Left cardiac atrium (tissue), 4 donors: ENCODE data around the gene CARD19. TPM values are rescaled to one million over a fixed set of nuclear protein-coding genes. Genes with fewer than 3 reads are reported as not detected.
A peak's percentile ranks its signal among the peaks of the same experiment; 100 is the strongest.
"Not testable (repeated sequence)": the region's sequence is repeated elsewhere in the genome, so short reads cannot be mapped to it uniquely, and the experiment has no call there.

Experiments used
- ATAC-seq, 2 donors: fragments of 200-7000 bp; cut with Tn5 transposase; one replicate each; pipeline ENCODE4 v1.9.1; 2020; ENCODE audit warnings: mild to moderate bottlenecking in 2 of 2, moderate library complexity in 2 of 2
- DNase-seq: peaks from one replicate; pipeline ENCODE4 v3.0.0-alpha.2; 2020
- intact Hi-C, 2 donors: fragments of 100-400 bp; cut with DNase I; formaldehyde crosslinking; loops; one replicate each; pipeline versions ENCODE4 v1.14.1 to v1.15.1; 2022 to 2023
- total RNA-seq, 2 donors: library from RNA; stranded (reverse); fragmentation: NEBNext Ultra II Directional; extraction: Animal tissue kit (Norgen Biotek cat#: 25700); gene quantifications; one replicate each; pipeline ENCODE4 v1.2.1, GENCODE V29; 2021
- donor health status: DM: no; HTN: yes; CAD: no.
- donor health status: DM: no; HTN: yes; CAD: no; lungs with severe emphysema.
- donor health status: DM: yes; HTN: yes; CAD: no.
- donor health status: Dilated cardiomyopathy.

The CARD19 gene
- total RNA-seq, 2 donors from 2014 or later = 20.2 to 26.3 TPM

DNA sequence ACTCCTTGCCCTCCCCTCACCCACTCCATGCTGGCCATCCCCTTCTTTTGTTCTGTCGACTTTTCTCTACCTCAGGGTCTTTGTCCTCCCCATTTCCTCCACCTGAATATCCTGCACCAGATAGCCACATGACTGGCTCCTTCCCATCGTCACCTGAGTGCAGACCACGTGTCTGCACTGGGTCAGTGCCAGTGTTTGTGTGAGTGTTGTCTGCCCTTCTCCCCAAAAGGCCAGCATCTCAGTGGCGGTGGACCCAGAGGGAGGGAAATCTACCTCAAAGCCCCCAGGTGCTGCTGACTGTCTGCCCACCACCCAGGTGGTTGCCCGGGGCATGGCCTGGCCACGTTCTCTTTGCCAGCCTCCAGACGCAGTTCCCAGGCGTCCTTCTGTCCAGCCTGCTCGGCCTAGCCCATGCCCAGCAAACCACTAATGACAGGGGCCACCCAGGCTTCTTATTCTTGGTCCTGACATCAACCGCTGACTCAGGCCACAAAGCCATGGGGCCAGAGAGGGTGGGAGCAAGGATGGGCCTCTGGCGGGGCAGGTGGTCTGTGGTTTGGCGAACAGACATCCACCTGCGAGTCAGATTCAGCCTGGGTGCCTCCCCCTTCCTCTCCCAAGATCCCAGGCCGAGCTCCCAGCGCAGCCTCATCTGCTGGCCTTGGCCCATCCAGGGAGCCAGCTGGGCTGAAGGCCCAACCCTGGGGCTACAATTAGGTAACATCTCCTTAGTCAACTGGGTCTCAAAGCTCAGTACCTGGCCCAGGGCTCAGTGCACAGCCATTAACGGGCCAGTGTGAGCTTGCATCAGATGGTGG lies 43.6 kb downstream of the CARD19 start:
- ATAC-seq (no peak), DNase-seq (no peak)
- intact Hi-C loops = no loop called here

DNA sequence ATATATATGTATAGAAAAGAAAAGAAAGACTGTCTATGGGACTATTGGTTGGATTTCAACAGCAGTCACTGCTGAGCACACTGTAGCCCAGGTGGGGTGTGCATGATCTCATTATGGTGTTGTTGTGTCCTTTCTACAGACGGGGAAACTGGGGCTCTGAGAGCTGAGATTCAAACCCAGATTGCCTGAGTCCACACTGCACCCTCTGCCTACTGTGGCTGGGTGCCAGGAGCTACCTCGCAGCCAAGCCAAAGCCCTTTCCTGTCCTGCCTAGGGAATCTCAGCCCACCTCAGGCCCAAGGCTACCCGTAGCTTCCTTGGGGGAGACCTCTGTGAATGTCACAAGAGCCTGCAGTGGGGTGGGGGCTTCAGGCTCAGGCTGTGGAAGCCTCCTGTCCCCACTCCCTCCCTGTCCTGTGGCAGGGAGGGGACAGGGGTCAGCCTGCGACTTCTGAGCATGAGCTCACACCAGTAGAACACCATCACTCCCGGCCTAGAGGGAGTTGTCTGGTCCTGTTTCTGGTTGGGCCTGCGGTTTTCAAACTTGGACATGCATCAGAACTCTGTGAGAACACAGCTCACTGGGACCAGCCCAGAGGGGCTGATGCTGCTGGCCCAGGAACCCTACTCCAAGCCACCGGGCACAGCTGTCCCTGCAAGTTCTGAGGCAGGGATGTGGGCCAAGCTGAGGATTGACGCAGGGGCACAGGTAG lies 45.9 kb downstream of the CARD19 start:
- intact Hi-C loops = no loop called here
- DNase-seq = no peak
- ATAC-seq = no peak

DNA sequence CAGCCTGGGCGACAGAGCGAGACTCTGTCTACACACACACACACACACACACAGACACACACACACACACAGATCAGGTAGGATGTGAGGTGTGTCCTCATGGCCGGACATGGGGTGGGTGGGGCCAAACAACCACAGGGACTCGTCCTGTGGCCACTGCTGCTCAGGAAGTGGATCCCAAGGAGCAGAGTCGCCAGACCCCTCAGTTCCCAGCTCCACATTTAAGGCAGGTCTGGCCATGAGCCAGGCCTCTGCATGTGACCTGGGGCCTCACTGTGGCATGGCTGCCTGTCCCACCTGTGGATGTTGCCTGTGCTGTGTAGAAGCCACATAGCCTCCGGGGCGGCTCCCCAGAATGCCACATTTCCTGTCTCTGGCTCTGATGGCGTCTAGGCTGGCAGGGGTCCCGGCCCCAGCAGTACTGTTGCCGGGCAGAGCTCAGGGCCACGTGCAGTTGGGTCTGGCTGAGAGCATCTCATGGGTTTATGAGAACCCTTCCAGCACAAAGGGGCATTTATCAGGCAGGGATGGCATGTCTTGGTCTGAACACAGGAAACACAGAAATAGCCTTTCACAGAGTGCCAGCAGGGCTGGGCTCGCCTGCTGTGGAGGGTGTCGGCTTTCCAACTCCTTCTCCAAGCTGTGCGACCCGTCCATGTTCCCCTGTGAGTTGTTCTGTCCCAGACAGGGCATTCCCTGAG lies 48.0 kb downstream of the CARD19 start:
- intact Hi-C loops = no loop called here
- ATAC-seq (peak; percentile 72 to 78), DNase-seq (no peak)

DNA sequence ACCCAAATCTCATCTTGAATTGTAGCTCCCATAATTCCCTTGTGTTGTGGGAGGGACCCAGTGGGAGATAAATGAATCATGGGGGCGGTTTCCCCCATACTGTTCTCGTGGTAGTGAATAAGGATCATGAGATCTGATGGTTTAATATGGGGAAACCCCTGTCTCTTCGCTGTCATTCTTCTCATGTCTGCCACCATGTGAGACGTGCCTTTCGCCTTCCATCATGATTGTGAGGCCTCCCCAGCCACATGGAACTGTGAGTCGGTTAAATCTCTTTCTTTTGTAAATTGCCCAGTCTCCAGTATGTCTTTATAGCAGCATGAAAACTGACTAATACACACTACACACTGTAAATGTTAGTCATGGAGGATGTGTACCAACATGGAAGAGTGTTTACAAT lies 50.7 kb downstream of the CARD19 start:
- intact Hi-C loops, ATAC-seq, DNase-seq: not testable (repeated sequence)

DNA sequence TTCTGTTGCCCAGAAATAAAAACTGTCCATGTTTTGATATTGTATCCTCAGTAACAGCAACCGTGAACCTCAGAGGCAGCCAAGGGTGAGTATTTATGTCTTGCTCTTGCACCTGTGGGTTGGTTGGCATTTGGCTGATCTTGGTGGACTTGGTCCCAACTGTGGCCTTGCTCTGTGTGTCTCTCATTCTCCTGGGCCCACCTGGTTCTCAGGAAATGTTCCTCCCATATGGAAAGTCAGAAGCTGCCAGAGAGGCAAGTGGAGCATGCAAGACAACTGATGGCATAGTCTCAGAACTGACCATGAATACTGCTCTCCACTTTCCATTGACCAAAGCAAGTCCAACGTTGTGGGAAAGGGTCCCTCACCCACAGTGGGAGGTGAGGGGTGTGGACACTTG lies 51.6 kb downstream of the CARD19 start:
- intact Hi-C loops = no loop called here
- no peak for DNase-seq
- ATAC-seq = no peak

DNA sequence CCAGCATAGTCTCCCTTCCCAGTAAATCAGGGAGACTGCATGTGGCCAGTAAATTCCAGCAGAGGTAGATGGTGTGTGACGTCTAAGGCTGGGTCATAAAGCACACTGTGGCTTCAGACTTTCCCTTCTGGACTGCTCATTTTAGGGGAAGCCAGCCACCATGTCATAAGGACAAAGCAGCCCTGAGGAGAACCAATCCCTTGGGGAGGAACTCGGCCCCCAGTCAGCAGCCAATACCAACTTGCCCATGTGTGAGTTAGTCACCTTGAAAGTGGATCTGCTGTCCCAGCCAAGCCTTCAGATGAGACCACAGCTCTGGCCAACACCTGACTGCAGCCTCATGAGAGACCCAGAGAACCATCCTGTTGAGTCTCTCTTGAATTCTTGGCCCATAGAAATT lies 52.7 kb downstream of the CARD19 start:
- DNase-seq (no peak), ATAC-seq (no peak)
- intact Hi-C loops = no loop called here

DNA sequence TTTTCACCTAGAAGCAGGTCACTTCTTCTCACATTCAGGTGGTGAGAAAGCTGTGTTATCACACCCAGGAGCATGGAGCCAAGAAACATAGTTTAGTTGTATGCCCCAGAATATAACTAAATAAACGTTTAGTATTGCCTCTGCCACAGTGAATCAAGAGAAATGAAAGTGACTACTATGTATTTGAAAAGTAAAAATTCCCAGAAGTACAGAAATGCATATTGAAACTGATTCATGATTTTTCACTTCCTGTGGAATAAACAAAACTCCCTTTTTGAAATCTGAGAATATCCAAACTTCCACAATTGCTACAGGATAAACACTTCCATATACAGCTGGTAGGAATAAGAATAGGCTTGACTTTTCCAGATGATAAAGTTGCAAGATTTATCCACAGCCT lies 53.3 kb downstream of the CARD19 start:
- no peak for DNase-seq
- no peak for ATAC-seq
- intact Hi-C loops = no loop called here

DNA sequence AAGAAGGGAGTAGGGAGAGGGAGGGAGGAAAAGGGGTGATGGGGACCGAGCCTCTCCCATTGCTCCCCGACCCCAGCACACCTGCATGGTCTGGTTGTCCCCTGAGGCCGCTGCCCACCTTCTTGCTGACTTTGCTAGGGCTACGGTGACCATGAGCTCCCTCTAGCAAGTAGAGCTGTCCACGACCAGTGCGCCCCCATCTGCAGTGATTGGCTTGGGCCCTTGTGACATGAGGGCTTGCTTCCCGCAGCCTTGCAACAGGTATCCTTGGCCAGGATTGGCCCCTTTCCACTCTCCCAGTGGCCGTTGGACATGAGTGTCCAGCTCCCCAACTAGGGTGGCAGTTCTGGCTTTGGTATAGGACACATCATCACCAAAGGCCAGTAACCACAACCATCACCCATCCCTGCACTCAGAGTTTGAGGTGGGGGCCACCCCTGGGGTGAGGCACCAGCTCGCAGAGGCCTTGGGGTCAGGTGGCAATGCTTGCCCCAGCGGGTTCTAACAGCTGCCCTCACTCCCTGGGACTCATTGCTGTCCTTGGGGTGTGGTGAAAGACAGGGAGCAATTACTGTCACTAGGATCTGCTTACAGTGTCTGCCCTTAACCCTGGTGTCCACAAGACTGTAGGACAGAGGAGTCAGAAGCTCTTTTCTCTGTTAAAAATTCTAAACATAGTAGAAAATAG lies 55.2 kb downstream of the CARD19 start:
- DNase-seq = no peak
- intact Hi-C loops = loop anchor here in 1 of 2 donors (10.0 kb wide), 1 partner anchor 394 kb away; no protein-coding TSS in a partner anchor
- ATAC-seq = no peak

DNA sequence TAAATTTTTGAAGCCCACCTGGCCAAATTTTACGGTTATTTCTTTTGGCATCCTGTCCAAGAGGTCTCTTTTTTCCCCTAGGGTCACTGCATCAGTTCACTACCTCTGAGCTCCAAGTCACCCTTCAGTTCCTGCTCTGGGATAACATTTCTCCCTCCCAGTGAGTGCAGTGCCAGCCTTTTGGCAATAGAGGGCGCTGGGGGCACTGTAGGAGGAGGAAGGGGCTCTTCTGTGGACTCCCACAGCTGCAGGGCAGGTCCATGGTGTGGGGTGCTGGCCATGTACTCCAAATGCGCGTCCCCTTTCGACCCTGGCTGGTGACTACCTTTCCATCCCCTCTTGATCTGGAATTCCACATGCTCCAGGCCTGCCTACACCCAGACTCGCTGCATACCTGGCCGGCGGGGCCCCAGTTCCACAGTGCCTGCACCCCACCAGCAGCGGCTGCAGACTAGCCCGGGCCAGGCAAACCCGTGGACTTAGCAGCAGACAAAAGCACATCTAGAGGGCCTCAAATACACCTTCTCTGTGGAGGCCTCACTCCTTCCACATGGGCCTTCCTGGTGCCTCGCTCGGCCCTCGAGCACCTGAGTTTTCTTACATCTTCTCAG lies 58.4 kb downstream of the CARD19 start:
- DNase-seq = no peak
- peak in 1 of 2 donors; percentile 19 for ATAC-seq
- intact Hi-C loops = loop anchor here in 1 of 2 donors (10.0 kb wide), 1 partner anchor 390 kb away; no protein-coding TSS in a partner anchor

DNA sequence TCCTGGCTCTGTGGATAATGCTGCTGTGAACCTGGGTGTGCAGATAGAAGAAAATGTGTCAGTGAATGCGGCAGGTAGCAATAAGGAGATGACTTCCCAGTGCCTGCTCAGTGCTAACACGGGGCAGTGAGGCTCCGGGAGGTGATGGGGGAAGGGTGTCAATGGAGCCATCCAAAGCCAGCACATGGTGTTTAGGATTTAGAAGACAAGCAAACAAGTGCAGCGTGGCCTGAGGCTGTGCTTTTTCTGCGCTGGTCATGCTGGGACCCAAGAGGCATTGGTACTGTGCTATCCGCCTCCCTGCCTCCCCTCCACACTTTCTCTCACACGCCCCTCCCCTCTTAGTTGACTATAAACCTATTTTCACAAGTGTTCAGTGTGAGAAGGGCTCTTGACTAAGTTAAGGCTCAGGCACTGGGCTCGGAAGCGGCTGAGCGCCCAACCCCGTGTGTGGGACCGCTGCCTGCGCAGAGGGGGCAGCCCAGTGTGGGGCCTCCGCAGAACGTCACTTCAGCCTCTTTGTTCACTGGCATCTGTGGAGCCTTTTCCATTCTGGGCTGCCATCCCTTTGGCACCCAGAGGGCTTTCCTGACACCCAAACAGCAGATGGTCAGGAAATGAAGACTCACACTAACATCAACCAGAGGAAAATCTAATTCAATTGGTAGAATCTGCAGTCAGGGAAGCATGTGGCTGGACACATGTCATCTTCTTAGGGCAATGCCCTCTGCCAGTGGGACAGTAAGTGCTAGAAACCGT lies 59.9 kb downstream of the CARD19 start:
- ATAC-seq = no peak
- no peak for DNase-seq

DNA sequence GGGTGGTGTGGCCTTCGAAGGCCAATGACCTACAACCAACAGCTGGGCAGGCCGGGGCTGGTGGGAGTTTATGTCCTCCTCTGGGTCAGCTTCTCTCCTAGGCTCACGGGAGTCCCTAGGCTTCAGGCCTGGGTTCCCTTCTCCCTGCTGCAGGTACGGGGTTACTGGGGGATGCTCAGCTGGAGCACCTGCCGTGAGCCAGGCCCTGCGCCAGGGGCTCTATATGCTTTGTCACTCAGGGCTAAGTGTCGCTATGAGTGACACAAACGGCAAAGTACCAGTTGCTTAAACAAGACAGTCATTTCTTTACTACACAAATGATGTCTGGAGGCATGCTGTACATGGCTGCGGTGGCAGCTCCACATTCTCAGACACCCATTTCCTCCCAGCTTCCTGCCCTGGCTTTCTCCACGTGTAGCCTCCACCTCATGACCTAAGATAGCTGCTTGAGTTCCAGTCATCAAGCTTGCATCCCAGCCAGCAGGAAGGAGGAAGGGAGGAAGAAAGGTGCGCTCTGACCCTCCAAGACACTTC lies 60.5 kb downstream of the CARD19 start:
- no peak for DNase-seq
- intact Hi-C loops = loop anchor here (5.0 to 10.0 kb wide), 2 partner anchors 141 to 388 kb away; no protein-coding TSS in a partner anchor
- no peak for ATAC-seq

More for the DNA sequence above, 59.9 kb downstream of the CARD19 start:
- intact Hi-C loops = loop anchor here (5.0 to 10.0 kb wide), 2 partner anchors 141 to 389 kb away; no protein-coding TSS in a partner anchor

DNA sequence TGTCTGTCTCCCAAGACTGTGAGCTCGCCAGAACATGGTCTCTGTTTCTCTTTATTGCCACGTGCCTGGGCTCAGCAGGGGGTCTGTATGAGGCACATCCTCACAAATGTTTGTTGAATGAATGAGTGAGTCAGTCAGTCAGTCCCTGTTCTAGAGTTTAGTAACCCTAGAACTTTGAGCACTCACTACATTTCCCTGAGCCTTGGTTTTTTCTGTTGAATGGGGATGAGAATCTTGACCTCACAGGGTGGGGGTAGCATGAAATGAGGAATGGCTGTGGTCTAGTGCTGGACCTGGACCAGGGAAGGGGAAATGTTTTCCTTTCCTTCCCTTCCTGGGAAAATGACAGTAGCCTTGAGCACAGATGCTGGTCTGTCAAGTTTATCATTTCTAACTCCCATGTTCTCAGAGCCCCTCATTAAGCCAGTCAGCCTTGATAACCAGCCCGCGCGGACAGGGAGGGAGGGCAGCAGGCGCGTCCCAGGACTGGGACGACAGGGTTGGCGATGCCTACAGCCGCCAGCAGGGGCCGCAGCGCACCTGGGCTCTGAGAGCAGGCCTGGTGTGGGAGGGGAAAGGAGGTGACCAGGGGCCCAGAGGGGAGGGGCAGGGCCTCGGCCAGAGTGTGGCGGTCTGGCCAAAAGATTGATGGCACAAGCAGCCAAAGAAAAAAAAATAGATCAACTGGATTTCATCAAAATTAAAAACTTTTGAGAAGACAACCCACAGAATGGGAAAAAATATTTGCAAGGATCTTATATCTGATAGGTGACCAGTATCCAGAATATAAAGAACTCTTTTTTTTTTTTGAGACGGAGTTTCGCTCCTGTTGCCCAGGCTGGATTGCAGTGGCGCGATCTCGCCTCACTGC lies 63.8 kb downstream of the CARD19 start:
- intact Hi-C loops = loop anchor here (2.0 to 10.0 kb wide), 3 partner anchors 137 to 385 kb away; no protein-coding TSS in a partner anchor
- peak; percentile 94 to 97 for ATAC-seq
- DNase-seq = peak; percentile 84

DNA sequence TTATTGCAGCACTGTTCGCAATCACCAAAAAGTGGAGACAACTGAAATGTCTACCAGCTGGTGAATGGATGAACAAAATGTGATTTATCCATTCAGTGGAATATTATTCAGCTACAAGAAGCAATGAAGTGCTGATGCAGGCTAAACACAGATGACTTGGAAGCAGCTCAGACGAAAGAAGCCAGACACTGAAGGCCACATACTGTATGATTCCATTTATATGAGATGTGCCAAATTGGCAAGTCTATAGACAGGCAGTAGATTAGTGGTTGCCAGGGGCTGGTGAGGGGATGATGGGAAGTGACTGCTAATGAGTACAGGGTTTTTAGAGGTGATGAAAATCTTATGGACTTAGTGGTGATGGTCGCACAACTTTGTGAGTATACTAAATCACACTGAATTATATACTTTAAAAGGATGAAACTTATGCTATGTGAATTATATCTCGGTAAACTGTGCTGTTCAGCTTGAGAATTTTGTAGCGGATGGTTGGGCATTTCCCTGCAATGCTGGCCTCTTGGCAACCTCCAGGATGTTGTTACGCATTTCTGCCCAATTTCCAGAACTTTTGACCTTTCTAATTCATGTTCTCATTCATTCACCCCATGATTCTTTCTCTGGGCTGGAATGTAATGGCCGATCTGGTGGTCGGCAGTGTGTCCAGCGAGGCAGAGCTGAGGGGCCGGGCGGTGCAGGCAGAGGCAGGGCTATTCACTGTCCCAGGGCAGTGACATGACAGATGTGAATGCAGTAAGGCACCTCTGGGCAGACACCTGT lies 66.0 kb downstream of the CARD19 start:
- intact Hi-C loops = loop anchor here in 1 of 2 donors (2.0 kb wide), 1 partner anchor 141 kb away; no protein-coding TSS in a partner anchor
- ATAC-seq = peak; percentile 77 to 81
- no peak for DNase-seq
